CD4-positive, alpha-beta T cell treated with Interferon gamma for 1 hour (primary cell): ENCODE results near the gene ARHGEF4.

ENCODE experiments used
- DNase-seq: peaks from one replicate; pipeline ENCODE4 v3.0.0-alpha.2; 2020

The ARHGEF4 gene

DNA sequence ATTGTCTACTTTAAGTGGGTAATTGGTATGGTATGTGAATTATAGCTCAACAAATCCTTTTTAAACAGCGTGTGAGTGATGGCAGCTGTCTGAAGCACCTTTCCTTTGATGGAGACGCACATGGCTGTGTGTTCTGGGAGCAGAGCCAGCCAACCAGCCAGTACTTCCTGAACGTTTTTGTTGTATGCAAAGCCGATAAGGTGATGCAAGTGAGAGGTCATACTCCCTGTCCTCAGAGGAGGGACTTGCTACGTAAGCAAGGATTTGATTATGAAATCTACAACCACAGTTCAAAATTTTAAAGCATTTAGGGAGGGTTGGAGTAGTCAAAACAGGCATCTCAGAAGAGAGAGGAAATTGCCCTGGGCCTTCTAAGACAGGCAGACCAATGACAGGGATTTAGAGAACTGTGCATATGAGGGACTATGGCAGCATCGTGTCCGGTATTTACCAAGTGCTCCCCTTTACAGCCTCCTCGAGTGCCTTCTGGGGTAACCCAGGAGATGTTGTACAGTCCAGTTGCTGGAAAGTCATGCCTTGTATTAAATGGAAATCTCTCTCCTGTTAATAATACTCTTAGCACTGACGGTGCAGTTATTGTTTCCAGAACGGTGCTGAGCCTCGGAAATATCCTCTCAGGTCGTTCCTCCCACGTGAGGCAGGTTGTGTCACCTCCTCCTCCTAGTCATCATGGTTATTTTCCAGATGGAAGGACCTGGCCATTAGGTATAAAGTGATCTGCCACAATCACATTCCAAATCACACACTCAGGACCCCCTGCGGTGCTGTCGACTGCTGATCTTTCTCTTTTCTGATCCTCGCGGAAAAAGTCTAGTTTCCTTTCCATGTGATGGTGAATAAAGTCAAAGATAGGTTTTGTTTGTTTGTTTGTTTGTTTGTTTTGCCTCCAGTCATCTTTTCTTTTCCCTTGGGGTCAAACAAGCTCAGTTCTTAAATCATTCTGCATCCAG, 28.4 kb downstream of the ARHGEF4 start:
- DNase-seq, result no peak

DNA sequence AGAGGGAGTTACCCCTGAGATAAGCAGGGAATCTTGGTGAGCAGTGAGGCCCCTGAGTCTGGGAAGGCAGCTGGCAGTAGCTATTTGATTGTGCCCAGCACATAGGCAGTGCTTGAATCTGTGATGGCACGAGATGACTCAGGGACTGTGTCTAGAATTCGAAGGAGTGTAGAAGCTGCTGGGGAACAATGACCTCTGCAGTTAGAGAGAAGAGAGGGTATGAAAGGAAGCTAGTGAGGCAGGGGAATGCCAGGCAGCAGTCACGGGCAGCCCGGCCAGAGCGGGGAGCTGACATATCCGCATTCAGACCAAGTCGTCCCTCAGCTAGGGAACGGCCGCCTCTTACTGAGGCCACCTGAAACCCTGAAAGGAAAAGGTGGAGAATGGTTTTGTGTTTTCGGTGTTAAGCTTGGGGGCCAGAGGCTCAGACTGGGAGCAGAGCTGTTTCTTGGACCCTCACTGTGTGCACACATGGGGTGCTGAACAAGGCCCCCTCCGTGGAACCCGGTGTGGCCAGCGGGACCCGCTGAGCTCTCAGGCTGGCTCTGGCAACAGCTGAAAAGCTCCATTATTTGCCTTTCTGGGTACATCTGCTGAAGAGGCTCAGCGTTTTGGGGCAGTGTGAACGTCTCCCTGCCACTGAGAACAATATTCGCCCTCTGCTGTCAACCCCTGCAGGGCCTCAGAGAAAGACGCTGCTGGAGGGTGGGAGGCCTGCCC, 32.9 kb downstream of the ARHGEF4 start:
- no peak for DNase-seq

DNA sequence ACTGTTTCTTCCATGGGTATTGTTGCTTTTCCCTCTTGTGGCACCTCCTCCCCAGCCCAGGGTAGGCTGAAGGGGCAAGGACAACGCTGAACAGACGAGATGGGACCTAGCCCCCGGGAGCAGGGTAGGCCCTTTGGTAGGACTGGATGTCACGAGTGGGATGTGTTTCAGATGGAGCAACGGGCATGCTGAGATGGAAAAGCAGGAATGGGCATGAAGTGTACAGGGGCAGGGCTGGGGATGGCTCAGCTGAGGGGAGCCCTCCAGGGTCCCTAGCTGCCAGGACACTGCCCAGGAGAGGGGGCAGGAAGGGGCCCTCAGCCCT, 33.4 kb downstream of the ARHGEF4 start:
- DNase-seq, result no peak

DNA sequence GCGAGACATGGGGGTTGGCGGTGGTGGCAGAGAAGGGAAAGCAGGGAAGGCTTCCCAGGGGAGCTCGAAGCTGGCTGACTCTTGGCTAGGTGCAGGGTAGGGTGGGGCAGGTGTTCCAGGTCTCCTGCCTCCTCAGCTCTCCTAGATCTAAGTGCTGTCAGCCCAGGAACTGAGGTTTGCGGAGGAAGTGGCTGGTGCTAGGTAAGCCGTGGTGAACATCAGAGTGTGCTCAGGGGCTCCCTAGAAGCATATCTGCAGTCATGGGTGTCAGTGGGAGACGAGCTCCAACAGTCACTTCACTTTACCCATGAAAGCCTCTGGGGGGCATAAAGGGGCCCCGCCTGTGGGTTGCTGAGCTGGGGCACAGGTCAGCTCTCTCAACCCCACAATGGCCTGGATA, 34.1 kb downstream of the ARHGEF4 start:
- DNase-seq, result no peak

DNA sequence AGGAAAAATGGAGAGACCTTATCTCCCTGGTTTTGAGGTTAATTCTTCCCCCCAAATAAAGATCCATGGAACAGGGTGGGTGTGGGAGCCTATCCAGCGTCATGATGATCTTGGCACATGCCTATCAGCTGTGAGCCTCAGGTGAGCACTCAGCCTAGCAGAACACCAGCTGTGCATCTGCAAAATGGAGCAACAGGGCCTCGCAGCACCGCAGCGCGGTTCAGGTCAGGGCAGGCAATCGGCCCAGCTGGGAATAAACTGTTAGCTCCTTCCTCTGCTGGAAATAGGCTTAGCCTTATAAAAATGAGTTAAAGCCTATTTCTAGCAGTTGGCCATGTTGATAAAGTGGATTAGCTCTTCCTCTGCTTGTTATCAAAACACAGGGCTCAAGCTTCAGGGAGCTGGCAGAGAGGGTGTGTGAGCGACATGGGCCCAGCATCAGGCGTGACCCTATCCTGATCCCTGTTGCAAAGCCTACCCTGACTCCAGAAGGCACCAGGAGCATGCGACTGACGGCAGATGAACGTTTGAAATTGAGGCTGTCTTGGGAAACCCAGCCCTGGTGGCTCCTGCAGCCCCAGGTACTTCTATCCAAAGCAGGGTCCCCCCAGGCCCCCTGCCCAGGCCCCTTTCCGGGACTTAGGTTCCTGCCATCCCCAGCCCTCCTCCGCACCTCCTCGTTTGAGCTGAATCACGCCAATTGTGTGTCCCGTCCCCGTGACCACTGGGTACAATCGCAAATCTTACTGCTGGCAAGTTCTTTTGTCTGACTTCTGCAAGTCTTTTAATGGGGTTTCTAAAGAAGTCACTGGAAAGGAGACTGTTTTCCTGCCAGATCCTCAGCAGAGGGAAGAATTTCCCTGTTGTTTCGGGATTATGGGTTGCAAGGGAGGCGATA, 35.4 kb downstream of the ARHGEF4 start:
- no peak for DNase-seq

DNA sequence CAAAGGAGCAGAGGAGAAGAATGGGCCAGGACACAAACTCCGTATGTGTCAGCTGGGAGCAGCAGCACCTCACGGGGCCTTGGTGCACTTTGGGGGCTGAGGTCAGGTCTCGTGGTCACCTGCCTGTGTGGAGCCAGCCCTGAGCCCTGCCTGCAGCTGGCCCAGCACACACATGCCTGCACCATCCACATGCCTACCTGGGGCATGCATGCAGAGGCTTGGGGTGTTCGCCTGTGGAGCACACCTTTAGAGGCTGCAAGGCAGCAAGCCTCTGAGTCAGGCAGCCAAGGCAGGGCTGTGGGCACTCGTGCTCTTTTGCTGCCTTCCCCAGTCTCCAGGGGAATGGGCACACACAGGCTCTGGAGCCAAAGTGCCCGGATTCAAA, 36.0 kb downstream of the ARHGEF4 start:
- no peak for DNase-seq

DNA sequence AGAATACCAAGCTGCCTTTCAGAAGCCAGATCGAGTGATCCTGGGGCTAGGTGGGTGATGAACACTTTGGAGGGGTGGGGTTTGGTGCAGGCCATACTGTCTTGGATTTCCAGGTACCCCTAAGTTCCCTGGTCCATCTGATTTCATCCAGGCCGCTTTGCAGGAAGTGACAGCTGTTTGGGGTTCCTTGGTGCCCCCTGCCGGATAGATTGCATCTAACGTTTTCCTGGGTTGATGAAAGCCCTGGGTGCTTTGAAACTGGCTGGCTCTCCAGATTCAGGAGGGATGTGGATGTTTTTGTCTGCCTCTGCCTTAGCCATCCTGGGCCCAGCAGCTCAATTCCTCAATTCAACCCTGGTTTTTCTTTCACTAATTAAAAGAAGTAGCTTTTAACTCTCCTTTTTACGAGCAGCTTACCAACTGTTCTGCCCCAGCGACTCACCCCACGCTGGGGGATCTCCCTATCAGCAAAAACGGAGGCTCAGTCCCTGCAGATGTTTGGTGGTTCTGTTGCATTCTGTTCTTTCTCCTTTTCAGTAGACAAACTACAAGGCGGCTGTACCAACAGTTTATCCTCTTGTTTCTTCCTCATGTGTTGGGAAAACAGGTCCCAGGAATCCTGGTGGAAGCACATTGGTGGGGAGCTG, 37.1 kb downstream of the ARHGEF4 start:
- DNase-seq, result peak; percentile 55

DNA sequence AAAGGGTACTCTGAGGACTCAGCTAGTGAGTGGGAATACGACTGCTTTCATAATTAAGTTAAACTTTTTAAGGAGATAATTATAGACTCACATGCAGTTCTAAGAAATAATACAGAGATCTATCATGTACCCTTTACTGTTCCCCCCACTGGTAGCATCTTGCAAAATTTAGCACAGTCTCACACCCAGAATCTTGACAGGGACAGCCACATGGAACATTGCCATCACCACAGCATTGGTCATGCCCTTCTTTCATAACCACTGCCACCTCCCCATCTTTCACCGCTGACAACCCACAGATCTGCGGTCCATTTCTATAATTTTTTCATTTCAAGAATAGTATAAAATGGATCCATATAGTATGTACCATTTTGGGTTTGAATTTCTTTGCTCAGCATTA, 37.8 kb downstream of the ARHGEF4 start:
- no peak for DNase-seq

DNA sequence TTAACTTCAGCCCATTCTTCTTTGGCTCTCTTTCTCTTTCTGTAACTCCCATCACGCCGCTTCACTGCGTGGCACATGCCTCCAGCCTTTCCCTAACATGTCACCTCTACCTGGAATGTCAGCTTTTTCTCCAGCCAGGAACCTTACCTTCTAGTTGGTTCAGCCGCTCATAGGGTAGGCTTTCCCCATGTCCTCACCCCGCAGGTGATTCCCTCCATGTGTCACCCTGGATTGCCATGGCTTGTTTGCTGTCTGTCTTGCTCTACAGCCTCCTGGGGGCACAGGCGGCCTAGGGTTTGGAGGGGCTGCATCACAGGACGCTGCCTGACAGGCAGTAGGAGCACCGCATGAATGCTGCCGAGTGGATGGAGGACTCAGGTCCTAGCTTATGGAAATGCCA, 39.2 kb downstream of the ARHGEF4 start:
- DNase-seq, result no peak

DNA sequence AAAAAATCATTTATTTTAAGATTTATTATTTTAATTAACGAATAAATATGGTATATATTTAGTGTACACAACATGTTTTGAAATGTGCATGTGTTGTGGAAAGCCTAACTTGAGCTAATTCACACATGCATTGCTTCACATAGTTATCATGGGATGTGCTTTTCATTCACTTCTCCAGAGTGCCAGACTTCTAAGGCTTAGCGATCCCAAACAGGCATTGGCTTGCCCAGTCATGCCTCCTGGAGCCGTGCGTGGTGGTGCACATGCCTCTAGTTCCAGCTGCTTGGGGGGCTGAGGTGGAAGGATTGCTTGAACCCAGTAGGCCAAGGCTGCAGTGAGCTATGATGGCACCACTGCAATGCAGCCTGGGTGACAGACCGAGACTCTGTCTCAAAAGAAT, 40.5 kb downstream of the ARHGEF4 start:
- no peak for DNase-seq

DNA sequence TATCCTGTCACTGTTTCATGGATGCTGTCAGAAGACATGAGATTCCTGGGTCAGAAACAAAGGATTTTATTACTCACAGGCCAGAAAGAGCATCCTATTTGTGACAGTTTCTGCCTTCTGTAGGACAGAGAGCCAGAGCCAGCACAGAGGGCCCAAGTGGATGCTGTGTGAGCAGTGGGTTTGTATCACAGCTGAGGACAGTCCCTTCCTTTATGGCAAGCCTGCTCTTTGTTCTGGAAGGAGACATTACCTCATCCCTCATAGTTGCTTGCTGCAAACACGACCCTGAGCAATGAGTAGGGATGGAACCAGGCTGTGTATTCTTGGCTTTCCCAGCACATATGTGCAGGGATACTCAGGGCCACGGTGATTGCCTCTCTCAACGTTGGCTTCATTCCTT, 41.6 kb downstream of the ARHGEF4 start:
- DNase-seq, result no peak

DNA sequence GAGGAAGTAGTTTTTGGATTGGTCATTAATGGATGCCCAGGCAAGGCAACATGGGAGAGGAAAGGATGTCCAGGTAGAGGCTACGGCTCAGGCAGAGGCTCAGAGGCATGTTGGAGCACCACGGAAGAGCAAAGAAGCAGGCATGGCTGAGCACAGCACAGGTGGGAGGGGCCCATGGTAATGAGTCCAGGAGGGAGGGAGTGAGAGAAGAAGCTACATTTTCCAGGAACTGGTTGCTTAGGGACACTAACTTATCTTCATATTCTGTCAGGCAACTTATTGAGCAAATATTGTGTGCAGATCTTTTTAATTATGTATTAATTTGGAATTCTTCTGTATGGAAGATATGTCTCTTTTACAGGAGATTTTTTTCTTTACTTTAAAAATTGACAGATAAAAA, 42.2 kb downstream of the ARHGEF4 start:
- no peak for DNase-seq

DNA sequence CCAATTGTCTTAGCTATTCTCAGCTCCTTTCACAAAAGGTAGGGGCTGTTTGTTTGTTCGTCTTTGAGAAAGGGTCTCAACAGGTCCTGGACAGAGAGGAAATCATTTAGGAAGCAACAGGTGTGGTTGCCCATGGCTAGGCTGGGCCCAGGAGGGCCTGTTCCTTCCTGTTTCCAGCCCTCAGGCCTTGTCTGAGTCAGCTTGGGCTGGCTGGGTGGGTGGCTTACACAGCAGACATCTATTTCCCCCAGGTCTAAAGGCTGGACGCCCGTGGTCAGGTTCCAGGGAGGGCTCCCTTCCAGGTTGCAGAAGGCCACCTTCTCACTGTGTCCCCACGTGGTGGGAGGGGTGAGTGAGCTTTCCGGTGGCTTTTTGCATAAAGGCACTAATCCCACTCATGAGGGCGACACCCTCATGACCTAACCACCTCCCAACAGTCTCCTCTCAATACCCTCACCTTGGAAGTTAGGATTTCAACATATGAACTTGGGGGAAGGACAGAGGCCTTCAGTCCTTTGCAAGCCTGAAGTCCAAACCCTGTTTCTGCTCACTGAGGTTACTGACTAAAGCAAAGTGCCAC, 45.5 kb downstream of the ARHGEF4 start:
- no peak for DNase-seq

DNA sequence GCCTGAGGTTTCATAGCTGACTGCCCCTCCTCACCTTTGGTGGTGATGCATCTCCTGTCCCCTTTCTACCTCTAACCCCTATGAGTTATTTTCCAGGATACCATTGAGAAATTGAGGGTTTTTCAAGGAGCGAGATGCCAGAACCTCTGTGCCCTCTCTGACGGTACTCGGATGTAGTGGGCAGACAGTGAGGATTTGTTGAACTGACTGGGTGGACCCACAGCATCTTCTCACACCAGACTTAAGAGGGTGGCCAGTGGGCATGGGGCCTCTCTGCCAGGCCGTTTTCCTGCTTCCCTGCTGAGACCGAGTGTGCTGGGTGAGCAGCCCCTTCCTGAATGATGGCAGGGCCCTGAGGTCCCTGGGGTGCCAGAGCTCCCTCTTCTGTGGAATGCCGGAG, 46.3 kb downstream of the ARHGEF4 start:
- DNase-seq, result no peak

DNA sequence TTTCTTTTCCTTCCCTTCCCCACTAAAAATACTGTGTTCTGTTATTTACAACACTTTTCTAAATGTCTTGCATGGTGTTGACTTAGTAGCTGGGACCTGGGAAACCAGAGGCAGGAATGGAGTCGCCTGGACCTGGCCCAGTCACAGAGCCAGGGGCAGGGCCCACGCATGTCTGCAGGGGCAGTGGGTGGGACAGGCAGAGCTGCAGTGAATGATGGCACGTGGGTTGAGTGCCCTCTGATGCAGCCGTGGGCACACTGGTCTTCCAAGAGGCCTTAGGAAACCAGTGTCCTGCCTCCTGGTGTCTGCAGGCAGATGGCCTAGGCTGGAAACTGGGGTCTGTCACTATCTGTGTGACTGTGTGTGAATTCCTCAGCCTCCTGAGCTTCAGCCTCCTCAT, 46.8 kb downstream of the ARHGEF4 start:
- DNase-seq, result no peak

DNA sequence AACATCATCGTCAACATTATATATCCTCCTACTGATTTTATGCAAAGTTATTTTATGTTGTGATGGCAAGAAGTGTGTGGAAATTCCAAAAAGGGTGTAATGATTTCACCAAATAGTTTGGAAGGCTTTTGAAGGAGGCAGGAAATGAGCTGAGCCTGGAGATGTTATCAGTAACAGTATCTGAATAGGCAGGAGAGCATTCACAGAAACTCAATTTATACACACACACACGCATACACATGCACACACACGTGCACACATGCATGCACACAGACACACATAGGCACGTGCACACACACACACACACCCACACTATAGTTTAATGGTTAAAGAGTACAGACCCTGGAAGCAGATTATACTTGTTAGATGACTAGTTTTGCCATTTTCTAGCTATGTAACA, 47.3 kb downstream of the ARHGEF4 start:
- no peak for DNase-seq

DNA sequence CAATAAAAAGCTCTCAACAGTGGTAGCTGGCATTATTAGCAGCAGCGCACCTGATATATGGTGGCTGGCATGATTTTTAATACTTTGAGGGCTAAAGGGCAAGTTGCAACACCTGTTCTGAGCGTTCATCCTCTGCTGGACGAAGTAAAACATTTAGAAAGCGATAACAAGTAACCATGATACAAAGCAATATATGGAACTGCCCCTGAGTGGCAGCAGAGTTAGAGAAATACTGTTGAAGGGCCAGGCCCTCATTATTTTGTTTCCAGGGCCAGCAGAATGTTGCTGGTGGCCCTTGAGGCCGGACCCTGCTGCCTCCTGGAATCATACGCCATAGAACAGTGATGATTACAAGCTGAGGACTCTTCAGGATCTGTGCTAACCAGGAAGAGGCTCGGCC, 47.8 kb downstream of the ARHGEF4 start:
- no peak for DNase-seq

DNA sequence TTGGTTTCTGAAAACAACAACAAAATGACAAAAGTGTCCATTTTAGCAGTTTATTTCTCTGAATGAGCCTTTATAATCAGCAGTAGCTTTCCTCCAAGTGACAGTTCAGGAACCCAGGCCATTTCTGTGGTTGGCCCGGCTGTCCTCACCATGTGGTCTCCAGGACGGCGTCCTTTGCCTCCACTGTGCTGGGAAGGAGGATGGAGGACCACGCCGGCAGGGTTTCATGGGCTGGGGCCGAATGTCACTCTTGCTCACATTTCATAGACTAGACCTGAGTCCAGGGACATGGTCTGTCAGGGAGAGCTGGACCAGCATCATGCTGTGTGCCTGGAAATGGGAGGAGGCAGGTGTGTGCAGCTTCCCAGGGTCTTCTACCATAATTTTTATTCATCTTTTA, 50.9 kb downstream of the ARHGEF4 start:
- DNase-seq, result no peak

DNA sequence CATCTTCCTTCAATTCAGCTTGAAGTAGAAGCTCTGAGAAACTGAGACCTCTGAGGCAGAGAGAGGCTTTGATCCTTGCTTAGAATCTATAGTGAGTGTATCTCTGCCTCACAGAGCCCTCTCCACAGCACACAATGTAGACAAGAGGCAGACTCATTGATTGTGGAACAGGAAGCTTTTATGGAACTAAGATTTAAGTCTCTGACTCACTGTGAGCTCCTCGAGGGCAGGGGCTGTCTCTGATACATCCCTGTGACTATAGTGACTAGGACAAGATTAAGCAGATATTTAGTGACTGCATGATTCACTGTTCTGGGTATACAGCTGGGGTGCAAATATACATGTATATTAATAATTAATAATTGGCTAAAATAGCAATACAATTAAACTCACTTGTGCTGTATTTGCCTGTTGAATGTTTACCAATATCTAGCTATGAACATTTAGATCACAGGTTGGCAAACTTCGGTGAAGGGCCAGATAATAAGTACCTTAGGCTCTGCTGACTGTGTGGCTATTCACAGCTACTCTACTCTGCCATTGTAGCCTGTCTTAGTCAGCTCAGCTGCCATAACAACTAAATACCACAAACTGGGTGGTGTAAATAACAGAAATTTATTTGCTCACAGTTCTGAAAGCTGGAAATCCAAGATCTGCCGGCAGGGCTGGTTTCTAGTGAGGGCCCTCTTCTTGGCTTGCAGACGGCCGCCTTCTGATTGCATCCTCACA, 54.4 kb downstream of the ARHGEF4 start:
- DNase-seq, result no peak

DNA sequence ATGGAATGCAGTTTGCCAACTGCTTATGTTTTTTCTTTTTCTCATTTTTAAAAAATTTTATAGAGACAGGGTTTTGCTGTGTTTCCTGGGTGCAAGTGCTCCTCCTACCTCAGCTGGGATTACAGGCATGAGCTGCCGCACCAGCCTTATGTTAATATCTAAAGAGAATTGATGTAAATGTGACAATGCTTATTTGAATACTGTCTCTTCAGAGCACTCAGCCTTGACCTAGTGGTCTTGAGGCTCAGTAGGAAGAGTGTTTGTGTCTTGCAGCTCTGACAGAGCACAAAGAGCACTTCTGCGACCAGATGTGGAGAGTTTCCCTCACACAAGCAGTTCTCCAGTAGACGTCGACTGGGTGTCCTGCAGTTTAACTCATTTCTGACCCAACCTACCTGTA, 55.3 kb downstream of the ARHGEF4 start:
- DNase-seq, result no peak
